Sciatic nerve (tissue), 2 donors: ENCODE measurements around the gene VWA5A. TPM values are rescaled to one million over a fixed set of nuclear protein-coding genes. Genes with fewer than 3 reads are reported as not detected.
"Not testable (repeated sequence)": the region's sequence is repeated elsewhere in the genome, so short reads cannot be mapped to it uniquely, and the experiment has no call there.

Experiments used
- ATAC-seq: fragments of 200-7000 bp; cut with Tn5 transposase; one replicate; pipeline ENCODE4 v1.9.1; 2020; ENCODE audit warnings: mild to moderate bottlenecking, moderate library complexity
- DNase-seq: peaks from one replicate; pipeline ENCODE4 v3.0.0-alpha.2; 2020; ENCODE audit warnings: low spot score
- intact Hi-C: fragments of 100-400 bp; cut with DNase I; formaldehyde crosslinking; loops from one replicate; pipeline ENCODE4 v1.14.2; 2022
- total RNA-seq: library from RNA; stranded (reverse); fragmentation: NEBNext Ultra II Directional; extraction: Animal tissue kit (Norgen Biotek cat#: 25700); gene quantifications from one replicate; pipeline ENCODE4 v1.2.1, GENCODE V29; 2021
- donor health status: DM: no; HTN: no; CAD: no.
- donor health status: DM: no; HTN: no; CAD: no.

Gene VWA5A
- total RNA-seq, 1 donor from 2014 or later = 27.6 TPM

DNA sequence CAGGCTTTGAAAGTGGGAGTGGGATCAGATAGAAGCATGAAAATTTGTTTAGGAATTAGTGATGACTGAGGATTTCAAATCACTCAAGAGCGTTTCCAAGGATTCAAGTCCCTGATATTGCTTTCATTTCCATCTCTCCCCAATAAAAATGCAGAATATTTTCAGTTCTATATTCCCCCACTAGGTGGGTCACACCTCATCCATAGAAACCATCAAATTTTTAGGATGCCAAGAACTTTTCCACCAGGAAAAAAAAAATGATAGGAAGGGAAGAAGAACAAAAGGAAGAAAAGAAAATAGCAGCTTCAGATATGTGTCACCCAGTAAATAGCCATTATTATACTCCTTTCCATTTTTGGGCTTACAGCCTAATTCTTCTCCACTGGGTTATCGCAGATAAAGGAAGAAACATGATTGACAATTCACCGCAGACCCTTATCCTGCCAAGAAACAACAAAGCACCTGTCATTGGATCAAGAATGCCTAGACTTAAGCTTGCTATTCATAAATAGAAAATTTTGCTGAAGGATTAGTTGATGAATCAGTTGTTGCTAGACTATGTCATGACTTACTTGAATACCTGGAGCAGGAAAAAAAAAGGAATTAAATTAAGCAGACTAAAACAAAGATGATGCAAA is 37.6 kb downstream of the VWA5A start:
- DNase-seq = no peak
- ATAC-seq = no peak
- intact Hi-C loops = no loop called here

DNA sequence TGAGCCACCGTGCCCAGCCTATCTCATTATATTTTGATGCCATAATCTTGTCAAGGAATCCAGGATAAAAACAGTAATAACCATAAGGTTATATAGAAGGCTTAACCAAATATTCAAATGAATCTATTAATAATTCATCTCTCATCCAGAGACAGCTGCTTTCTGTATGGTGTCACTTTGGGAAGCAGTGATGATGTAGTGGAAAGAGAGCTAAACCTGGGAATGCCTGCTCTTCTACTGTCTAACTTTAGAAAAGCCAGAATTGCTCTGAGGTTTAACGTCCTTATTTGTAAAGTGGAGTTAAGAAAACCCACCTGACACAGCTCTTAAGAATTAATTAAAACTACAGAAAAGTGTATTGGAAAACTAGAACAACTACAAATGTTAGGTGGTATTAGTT is 38.6 kb downstream of the VWA5A start:
- ATAC-seq (no peak), DNase-seq (no peak)
- intact Hi-C loops = no loop called here

DNA sequence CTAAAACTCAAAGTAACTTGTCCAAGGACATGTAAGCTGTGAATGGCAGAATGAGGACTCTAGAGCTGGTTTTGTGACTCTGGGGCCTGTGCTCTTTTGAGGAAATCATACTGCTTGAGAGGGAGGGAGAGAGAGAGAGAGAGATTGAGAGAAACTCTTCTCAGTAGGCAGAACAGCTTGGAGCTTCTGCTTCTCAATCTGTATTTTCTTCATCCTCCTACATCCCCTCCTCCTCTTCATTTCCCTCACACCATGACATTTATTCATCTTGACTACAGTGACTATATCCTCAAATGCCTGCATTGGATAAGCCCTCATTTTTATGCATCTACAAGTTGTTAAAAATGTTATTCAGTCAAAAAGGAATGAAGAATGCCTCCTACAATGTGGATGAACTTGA is 44.2 kb downstream of the VWA5A start:
- ATAC-seq (no peak), DNase-seq (no peak)
- intact Hi-C loops = no loop called here

DNA sequence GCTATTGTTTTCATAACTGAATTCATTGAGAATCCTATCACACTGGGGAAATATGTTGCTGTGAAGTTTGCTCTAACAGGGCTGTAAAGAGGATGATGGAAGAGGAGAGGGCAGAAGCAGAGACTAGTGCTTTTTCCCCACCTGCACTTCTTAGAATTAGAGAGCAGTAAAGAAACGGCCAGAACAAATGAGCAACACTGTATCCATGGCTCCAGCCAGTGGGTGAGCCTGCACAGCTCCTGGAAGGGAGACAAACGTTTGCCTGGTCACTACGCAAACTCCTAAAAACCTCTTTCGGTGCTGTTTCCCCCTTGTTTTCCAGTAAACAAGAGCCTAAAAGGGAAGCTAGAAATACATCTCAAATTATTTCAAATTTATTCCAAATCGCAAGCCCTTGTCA is 45.7 kb downstream of the VWA5A start:
- intact Hi-C loops = no loop called here
- no peak for DNase-seq
- ATAC-seq = no peak

DNA sequence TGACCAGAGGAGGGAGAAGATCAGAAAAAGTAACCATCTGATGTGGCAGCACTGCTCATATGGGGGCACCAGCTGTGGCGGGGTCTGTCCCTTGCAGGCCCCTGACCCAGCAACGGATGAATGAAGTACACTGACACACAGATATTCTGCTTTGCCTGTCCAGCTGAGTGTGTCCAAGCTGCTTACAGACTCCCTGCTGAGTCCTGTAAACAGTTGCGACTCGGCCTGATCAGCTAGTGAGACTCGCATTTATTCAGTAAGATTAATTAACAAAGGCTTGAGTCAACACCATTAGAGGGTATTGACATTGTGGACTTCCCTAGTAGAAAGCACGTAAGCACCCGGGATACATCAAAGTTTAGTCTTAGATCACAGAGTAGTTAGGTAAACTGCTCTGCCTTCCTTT is 52.6 kb downstream of the VWA5A start:
- ATAC-seq (no peak), DNase-seq (no peak)
- intact Hi-C loops = no loop called here

GRCh38 chr11:124168796-124169195 is 53.5 kb downstream of the VWA5A start:
- ATAC-seq (no peak), DNase-seq (no peak)
- intact Hi-C loops = no loop called here

DNA sequence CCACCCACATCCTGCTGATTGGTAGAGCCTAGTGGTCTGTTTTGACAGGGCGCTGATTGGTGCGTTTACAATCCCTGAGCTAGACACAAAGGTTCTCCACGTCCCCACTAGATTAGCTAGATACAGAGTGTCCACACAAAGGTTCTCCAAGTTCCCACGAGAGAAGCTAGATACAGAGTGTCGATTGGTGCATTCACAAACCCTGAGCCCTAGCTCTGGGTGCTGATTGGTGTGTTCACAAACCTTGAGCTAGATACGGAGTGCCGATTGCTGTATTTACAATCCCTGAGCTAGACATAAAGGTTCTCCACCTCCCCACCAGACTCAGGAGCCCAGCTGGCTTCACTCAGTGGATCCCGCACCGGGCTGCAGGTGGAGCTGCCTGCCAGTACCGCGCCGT is 55.1 kb downstream of the VWA5A start:
- ATAC-seq, intact Hi-C loops, DNase-seq: not testable (repeated sequence)

DNA sequence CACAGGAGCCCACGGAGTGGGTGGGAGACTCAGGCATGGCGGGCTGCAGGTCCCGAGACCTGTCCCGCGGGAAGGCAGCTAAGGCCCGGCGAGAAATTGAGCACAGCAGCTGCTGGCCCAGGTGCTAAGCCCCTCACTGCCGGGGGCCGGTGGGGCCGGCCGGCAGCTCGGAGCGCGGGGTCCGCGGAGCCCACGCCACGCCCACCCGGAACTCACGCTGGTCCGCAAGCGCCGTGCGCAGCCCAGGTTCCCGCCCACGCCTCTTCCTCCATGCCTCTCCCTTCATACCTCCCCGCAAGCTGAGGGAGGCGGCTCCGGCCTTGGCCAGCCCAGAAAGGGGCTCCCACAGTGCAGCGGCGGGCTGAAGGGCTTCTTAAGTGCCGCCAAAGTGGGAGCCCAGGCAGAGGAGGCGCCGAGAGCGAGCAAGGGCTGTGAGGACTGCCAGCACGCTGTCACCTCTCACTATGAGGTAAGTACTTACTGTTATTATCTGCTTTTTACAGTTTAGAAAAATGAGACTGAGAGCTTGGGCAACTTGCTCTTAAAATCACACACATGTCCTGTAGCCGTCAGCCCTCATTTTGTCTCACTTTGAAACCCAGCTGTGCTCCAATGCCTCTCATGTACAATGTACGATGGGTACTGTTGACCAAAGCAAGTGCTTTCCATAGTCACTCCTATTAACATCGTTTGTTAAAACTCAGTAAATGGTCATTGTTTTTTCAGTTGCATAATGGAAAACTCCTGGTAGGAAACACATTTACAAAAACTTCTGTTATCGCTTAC is 55.7 kb downstream of the VWA5A start:
- no peak for ATAC-seq

GRCh38 chr11:124172101-124172500 is 56.9 kb downstream of the VWA5A start:
- DNase-seq (no peak), ATAC-seq (no peak)
- intact Hi-C loops = no loop called here

More for the DNA sequence above, 55.7 kb downstream of the VWA5A start:
- intact Hi-C loops = no loop called here
- DNase-seq = no peak

- intact Hi-C loops = no loop called here
- ATAC-seq (no peak), DNase-seq (no peak)
Measured at GRCh38 chr11:124172599-124172998, 57.3 kb downstream of the VWA5A start.

- intact Hi-C loops = no loop called here
- ATAC-seq = no peak
- no peak for DNase-seq
Measured at GRCh38 chr11:124174001-124174583, 58.8 kb downstream of the VWA5A start.

DNA sequence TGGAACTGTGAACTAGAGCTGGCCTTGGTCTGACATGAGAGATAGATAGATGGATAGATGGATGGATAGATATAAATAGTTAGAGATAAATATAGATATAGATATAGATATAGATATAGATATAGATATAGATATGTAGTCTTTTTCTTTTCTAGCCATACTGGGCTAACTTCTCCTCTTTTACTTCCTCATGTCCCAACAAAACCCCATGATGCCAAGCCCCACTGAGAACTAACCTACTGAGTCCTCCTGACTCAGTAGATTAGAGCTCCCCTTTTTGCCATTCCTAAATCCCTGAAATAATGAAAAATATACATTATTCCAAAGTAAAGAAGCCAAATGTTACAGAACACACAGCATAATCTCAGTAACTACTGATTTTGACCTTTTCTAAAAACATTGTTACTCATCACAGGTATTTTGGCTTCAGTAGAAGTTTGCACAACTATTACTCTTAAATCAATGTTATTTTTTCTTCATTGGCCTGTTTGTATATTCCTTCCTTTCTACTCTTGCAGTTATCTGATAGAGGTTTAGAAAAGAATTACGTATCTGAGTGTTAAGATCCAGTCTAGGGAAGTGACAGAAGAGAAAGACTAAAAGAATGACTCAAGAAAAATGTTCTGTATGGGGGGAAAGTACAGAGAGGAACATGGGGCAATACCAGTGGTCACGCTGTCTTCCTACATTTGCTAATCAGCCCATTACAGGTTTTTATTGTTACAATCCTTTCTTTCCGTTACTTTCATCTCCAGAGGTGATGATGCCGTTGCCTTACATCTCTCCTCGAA is 61.9 kb downstream of the VWA5A start:
- DNase-seq (no peak), ATAC-seq (no peak)
- intact Hi-C loops = no loop called here

GRCh38 chr11:124179310-124179709 is 64.1 kb downstream of the VWA5A start:
- no peak for DNase-seq
- no peak for ATAC-seq

GRCh38 chr11:124183068-124183467 is 67.8 kb downstream of the VWA5A start, which contains the start of gene OR10D3:
Gene OR10D3 (plus strand): TSS chr11:124183345. CDS start chr11:124185270, 1,925 bp downstream.
- intact Hi-C loops = no loop called here
- ATAC-seq = no peak
- DNase-seq = no peak

More at GRCh38 chr11:124179310-124179709, 64.1 kb downstream of the VWA5A start:
- intact Hi-C loops = no loop called here

- no peak for DNase-seq
- ATAC-seq = no peak
- intact Hi-C loops = no loop called here
Measured at GRCh38 chr11:124190298-124191139, 75.3 kb downstream of the VWA5A start.

DNA sequence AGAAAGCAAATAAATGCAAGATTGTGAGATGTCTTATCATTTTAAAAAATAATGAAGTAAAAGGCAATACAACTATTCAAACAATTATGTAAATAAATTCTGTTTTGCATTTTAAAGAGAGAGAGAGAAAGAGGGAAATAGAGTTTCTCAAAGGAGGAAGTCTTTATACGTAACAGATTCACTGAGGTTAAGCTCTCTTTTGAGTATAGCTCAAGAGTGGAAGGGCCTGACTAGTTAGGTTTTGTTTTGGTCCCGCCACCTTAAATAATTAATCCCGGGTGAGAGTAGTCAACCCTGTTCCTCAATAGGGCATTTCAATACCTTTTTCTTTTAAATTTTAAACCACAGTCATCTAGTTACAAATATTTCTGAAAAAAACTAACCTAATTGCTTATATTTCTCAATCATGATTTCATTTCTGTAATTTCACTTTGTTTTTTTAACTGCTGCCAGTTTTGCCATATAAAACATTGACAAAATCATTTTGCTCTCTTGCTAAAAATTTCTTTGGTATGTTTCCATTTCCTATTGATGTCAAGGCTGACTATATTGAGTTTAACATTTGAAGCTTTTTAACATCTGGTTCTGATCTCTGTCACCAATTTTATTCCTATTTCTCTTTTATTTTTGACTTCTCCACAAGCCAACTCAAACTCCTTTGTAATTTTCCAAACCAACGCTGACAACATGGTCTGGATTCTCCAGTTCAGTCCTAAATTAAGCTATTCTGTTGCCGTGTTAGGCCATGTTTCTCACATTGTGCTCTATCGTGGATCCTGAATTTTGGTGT is 78.2 kb downstream of the VWA5A start:
- DNase-seq = no peak
- intact Hi-C loops = no loop called here
- no peak for ATAC-seq

GRCh38 chr11:124194293-124195188 is 79.3 kb downstream of the VWA5A start:
- no peak for DNase-seq
- ATAC-seq = peak; percentile 55
- intact Hi-C loops = no loop called here
